Heart right ventricle (tissue), 16 donors: ENCODE measurements around the gene CTPS1. TPM values are rescaled to one million over a fixed set of nuclear protein-coding genes. Genes with fewer than 3 reads are reported as not detected.
A peak's percentile ranks its signal among the peaks of the same experiment; 100 is the strongest.

ENCODE experiments used
- ATAC-seq, 8 donors: fragments of 200-7000 bp; cut with Tn5 transposase; one replicate each; pipeline ENCODE4 v1.9.1; 2020; ENCODE audit warnings: mild to moderate bottlenecking in 8 of 8, moderate library complexity in 8 of 8, moderate number of reproducible peaks in 1 of 8
- DNase-seq, 2 donors: peaks; one replicate each; pipeline ENCODE4 v3.0.0-alpha.2; 2020
- H3K27ac ChIP-seq, 10 donors: fragments of 200-600 bp; sonication (generic) in 2 of 10; one replicate each; pipeline versions ENCODE4 v1.5.0 to v1.8.0; 2020 to 2022; ENCODE audit warnings: mild to moderate bottlenecking in 3 of 10
- H3K27me3 ChIP-seq, 7 donors: fragments of 200-600 bp; one replicate each; pipeline ENCODE4 v1.8.0; 2021 to 2022; ENCODE audit warnings: mild to moderate bottlenecking in 2 of 7
- H3K36me3 ChIP-seq, 9 donors: fragments of 200-600 bp; sonication (generic) in 1 of 9; one replicate each; pipeline versions ENCODE4 v1.5.0 to v1.8.0; 2020 to 2022; ENCODE audit warnings: mild to moderate bottlenecking in 2 of 9
- H3K4me1 ChIP-seq, 9 donors: fragments of 200-600 bp; sonication (generic) in 1 of 9; one replicate each; pipeline versions ENCODE4 v1.5.0 to v1.8.0; 2020 to 2022; ENCODE audit warnings: mild to moderate bottlenecking in 4 of 9
- H3K4me3 ChIP-seq, 10 donors: fragments of 200-600 bp; sonication (generic) in 2 of 10; one replicate each; pipeline versions ENCODE4 v1.5.0 to v1.8.0; 2020 to 2022; ENCODE audit warnings: mild to moderate bottlenecking in 7 of 10, moderate library complexity in 2 of 10
- H3K9me3 ChIP-seq, 11 donors: fragments of 200-600 bp in 10 of 11; sonication (generic) in 2 of 11; one replicate each; pipeline versions ENCODE4 v1.5.0 to v1.8.0; 2013 to 2022; ENCODE audit warnings: mild to moderate bottlenecking in 2 of 11, control low read depth in 1 of 11, moderate library complexity in 1 of 11
- WGBS, 2 donors: extraction: QIAGEN DNeasy Blood & Tissue Kit; methylation state at CpG; one replicate each; pipeline ENCODE4 v1.1.7; 2013; ENCODE audit warnings: inconsistent platforms in 1 of 2; 5-methylcytosine and 5-hydroxymethylcytosine counted together
- intact Hi-C, 10 donors: fragments of 100-400 bp; cut with DNase I; formaldehyde crosslinking; loops; one replicate each; pipeline versions ENCODE4 v1.11.1 to v1.14.2; 2022
- polyA plus RNA-seq, 2 donors: library from polyadenylated mRNA; stranded (reverse); fragments of 200-250 nt; gene quantifications; one replicate each; pipeline ENCODE4 v1.2.3, GENCODE V29; 2013
- total RNA-seq, 10 donors: library from RNA; stranded (reverse); fragmentation: NEBNext Ultra II Directional in 3 of 10; extraction: Animal tissue kit (Norgen Biotek cat#: 25700) in 3 of 10; gene quantifications; one replicate each; pipeline versions ENCODE4 v1.2.1 to v1.2.4, GENCODE V29; 2021 to 2023
- TF ChIP-seq, protein P1 (sequence below), 9 donors: fragments of 200-600 bp; sonication (generic) in 2 of 9; IDR thresholded peaks; one replicate each; pipeline versions ENCODE4 v1.5.0 to v1.8.0; 2021 to 2022; ENCODE audit warnings: antibody characterized with exemption in 9 of 9, mild to moderate bottlenecking in 5 of 9, moderate library complexity in 1 of 9
- donor health status: Arrhythmogenic right ventricular cardiomyopathy.
- donor health status: ischemic (EF 13 %, LVEDD 7.1; RV severe dilation, severe dysfunction).
- donor health status: healthy with polysubstance abuse.
- donor health status: DM: no; HTN: yes; CAD: no.
- donor health status: DM: no; HTN: no; CAD: no.
- donor health status: ischemic (EF 25% LVEDD 6.9; RV normal size, moderate dysfunction).
- donor health status: ischemic (EF 25% LVEDD 5.7; RV mildly dilated, moderate dysfunction).
- donor health status: healthy.
- donor health status: DM: yes; HTN: yes; CAD: no.
- donor health status: Ischemic cardiomyopathy.
- donor health status: ischemic (EF 35%, LVEDD 5.7; RV mildly dilated, moderate dysfunction).
- donor health status: nonischemic (EF 11% LVEDD 7.7; RV severe dilation, severe dysfunction).
- donor health status: DM: yes; HTN: yes; CAD: no.
- donor health status: PGD.
- donor health status: ischemic (EF 29% LVEDD 5.4; RV normal size, mild dysfunction).
- donor health status: nonischemic (EF 23%, LVEDD 6.1; RV moderate dilation, normal function).

The CTPS1 gene
- total and polyA plus RNA-seq, 12 donors, result 4.6 to 12.1 (median 7.1) TPM

DNA sequence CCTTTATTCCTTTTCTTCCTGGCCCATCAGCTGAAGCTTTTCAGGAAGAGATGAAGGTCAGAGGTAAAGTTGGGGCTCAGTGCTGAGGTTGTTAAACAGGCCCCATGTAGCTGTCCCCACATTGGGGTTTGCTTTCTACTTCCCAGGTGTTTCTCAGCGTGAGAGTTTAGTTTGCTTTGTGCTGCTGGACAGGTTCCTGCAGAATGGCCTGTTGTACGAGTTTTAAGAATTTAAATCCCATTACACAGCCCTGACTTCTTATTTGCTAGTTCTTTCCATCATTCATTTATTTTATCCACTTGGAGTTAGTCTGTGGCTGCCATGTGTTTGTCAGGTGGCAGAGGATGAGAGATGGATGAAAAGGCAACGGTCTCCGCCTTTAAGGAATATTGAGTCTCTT, 19.2 kb downstream of the CTPS1 start:
- intact Hi-C loops, result no loop called here
- Histone ChIP-seq H3K27me3 (no peaks in the 10 kb centered on the region), H3K9me3 (no peaks in the 10 kb centered on the region), H3K4me1 (peaks cover 6 to 19% (median 12%) of the 10 kb centered on the region in 9 donors), H3K36me3 (peaks cover 0 to 97% (median 25%) of the 10 kb centered on the region in 9 donors), H3K4me3 (no peak overlapping the region), H3K27ac (no peak overlapping the region)
- DNase-seq (no peak), ATAC-seq (no peak)
- TF ChIP-seq, protein P1, sequence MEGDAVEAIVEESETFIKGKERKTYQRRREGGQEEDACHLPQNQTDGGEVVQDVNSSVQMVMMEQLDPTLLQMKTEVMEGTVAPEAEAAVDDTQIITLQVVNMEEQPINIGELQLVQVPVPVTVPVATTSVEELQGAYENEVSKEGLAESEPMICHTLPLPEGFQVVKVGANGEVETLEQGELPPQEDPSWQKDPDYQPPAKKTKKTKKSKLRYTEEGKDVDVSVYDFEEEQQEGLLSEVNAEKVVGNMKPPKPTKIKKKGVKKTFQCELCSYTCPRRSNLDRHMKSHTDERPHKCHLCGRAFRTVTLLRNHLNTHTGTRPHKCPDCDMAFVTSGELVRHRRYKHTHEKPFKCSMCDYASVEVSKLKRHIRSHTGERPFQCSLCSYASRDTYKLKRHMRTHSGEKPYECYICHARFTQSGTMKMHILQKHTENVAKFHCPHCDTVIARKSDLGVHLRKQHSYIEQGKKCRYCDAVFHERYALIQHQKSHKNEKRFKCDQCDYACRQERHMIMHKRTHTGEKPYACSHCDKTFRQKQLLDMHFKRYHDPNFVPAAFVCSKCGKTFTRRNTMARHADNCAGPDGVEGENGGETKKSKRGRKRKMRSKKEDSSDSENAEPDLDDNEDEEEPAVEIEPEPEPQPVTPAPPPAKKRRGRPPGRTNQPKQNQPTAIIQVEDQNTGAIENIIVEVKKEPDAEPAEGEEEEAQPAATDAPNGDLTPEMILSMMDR (IDR thresholded peaks at IDR 0.05), result no peak
- WGBS, 2 donors, result 96 to 98% methylated on average over 4 of the region's 4 CpGs

DNA sequence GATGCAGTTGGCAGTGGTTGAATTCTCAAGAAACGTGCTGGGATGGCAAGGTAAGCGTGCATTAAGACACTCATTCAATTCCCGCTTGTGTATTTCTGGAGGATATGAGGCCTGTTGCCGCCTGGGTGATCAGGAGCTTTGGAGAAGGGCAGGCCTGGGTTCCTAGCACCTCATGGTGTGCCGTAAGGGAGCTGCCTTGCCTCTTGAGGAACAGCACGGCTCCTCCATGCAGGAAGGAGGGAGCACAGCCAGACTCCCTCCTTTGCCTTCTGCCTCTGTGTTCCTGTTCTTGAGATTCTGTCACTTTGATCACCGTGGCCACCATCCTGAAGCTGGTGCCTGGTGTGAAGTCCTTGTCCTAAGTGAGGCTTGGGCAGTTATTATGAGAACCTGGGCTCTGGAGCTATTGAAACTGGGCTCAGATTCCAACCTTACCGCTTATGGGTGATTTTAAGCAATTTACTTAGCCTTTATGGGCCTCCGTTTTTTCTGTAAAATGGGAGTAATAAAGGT, 23.7 kb downstream of the CTPS1 start:
- no peak overlapping the region for H3K4me3 ChIP-seq
- ATAC-seq (peak in 2 of 8 donors; percentile 11 to 17), DNase-seq (no peak)
- 86 to 87% methylated on average over 9 of the region's 9 CpGs for WGBS, 2 donors
- peaks cover 0 to 95% (median 5%) of the 10 kb centered on the region in 9 donors for H3K36me3 ChIP-seq
- peak overlapping the region in 3 of 10 donors; percentile 1 to 24 (median 18) for H3K27ac ChIP-seq
- peaks cover 6 to 25% (median 12%) of the 10 kb centered on the region in 9 donors for H3K4me1 ChIP-seq
- H3K9me3 ChIP-seq, result no peaks in the 10 kb centered on the region
- intact Hi-C loops, result no loop called here
- H3K27me3 ChIP-seq, result no peaks in the 10 kb centered on the region
- TF ChIP-seq, protein P1 (IDR thresholded peaks at IDR 0.05), result no peak

DNA sequence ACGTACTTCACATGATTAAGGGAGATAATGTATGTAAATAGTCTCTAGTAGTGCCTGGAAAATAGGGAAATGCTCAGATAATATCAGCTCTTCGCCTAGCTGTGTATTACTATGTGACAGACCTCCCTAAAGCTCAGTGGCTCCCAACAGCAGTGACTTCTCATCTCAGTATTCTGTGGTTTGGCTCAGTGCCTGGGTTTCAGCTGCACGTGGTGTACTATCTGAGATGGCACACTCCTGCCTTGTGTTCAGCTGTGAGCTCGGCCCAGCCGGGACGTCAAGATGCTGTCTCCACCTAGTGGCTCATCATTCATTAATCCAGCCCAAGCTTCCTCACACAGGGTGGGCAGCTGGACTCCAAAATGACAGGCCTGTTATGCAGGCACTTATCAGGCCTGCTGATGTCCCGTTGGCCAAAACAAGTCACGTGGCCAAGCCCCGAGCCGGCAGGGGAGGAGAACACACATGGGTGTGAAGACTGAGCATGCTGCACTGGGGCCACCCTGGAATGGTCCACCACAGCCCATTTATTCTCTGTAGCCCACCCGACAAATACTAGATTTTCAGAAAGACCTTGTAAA, 24.2 kb downstream of the CTPS1 start:
- TF ChIP-seq, protein P1 (IDR thresholded peaks at IDR 0.05), result peak in 8 of 9 donors; percentile 29 to 68 (median 50)
- no peak overlapping the region for H3K4me3 ChIP-seq
- WGBS, 2 donors, result 24 to 29% methylated on average over 11 of the region's 11 CpGs
- DNase-seq (peak; percentile 81 to 95), ATAC-seq (peak; percentile 95 to 99 (median 96))
- H3K27ac ChIP-seq, result peak overlapping the region in 4 of 10 donors; percentile 1 to 24 (median 12)
- no peaks in the 10 kb centered on the region for H3K27me3 ChIP-seq
- H3K36me3 ChIP-seq, result peaks cover 0 to 95% (median 7%) of the 10 kb centered on the region in 9 donors
- no peaks in the 10 kb centered on the region for H3K9me3 ChIP-seq
- intact Hi-C loops, result no loop called here
- peaks cover 6 to 25% (median 12%) of the 10 kb centered on the region in 9 donors for H3K4me1 ChIP-seq

DNA sequence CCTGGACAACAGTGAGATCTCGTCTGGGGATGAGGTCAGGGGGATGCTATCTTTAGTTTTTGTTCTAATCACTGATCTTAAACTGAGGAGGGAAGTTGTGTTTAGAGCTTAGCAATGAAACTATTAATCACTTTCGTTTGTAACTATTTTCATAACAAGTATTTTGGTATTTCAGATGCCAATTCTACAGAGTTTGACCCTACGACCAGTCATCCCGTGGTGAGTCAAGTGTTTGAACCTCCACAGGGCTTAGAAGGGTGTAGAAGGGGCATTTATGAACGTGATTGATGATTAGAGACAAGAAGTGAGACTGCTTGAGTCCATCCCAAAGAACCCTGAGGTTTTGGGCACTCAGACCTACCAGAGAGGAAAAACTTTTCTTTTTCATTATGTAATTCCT, 26.4 kb downstream of the CTPS1 start:
- no peak for ATAC-seq
- H3K36me3 ChIP-seq, result peaks cover 0 to 95% (median 19%) of the 10 kb centered on the region in 9 donors

More for the DNA sequence above, 26.4 kb downstream of the CTPS1 start:
- WGBS, 2 donors, result 89 to 94% methylated on average over 5 of the region's 5 CpGs
- no peak for DNase-seq
- TF ChIP-seq, protein P1 (IDR thresholded peaks at IDR 0.05), result no peak
- Histone ChIP-seq H3K9me3 (no peaks in the 10 kb centered on the region), H3K4me3 (no peak overlapping the region), H3K4me1 (peaks cover 6 to 25% (median 12%) of the 10 kb centered on the region in 9 donors), H3K27me3 (no peaks in the 10 kb centered on the region), H3K27ac (no peak overlapping the region)
- intact Hi-C loops, result no loop called here
